HG02840 (cell line): ENCODE measurements around the gene NTN3.
"Not testable (repeated sequence)": the region's sequence is repeated elsewhere in the genome, so short reads cannot be mapped to it uniquely, and the experiment has no call there.

Source experiments
- ATAC-seq: cut with Tn5 transposase; IDR thresholded peaks from one replicate; pipeline ENCODE4 v1.9.1; 2021; ENCODE audit warnings: mild to moderate bottlenecking, moderate library complexity, moderate number of reproducible peaks; ENCODE audit not compliant: unreplicated experiment, low FRiP score

NTN3 gene

GRCh38 chr16:2439598-2439997, 31.5 kb upstream of the NTN3 start:
- ATAC-seq, result no peak

- not testable (repeated sequence) for ATAC-seq
These were observed 29.8 kb upstream of the NTN3 start for GRCh38 chr16:2441143-2441804.

GRCh38 chr16:2443555-2443954, 27.5 kb upstream of the NTN3 start:
- no peak for ATAC-seq

GRCh38 chr16:2447920-2448583, 23.0 kb upstream of the NTN3 start:
- no peak for ATAC-seq

- ATAC-seq, result no peak
These were observed 22.0 kb upstream of the NTN3 start for GRCh38 chr16:2449118-2449517.

- no peak for ATAC-seq
These were observed 20.6 kb upstream of the NTN3 start for GRCh38 chr16:2450535-2450934.

- no peak for ATAC-seq
These were observed 20.1 kb upstream of the NTN3 start for GRCh38 chr16:2450975-2451381.

GRCh38 chr16:2451851-2452320, 19.2 kb upstream of the NTN3 start:
- no peak for ATAC-seq

GRCh38 chr16:2452650-2453049, 18.4 kb upstream of the NTN3 start:
- no peak for ATAC-seq

- ATAC-seq, result no peak
These were observed 15.8 kb upstream of the NTN3 start for GRCh38 chr16:2455081-2455845.

GRCh38 chr16:2456551-2457153, 14.4 kb upstream of the NTN3 start:
- ATAC-seq, result no peak

- ATAC-seq, result no peak
These were observed 13.8 kb upstream of the NTN3 start for GRCh38 chr16:2457267-2457666.

GRCh38 chr16:2457946-2458345, 13.2 kb upstream of the NTN3 start:
- ATAC-seq, result no peak

GRCh38 chr16:2458887-2459646, 12.0 kb upstream of the NTN3 start:
- no peak for ATAC-seq

GRCh38 chr16:2459647-2460390, 11.3 kb upstream of the NTN3 start, which contains the start of gene TEDC2:
TEDC2 (plus strand) TSS chr16:2460109; CDS start chr16:2460145, 36 bp downstream.
- ATAC-seq, result peak; percentile 83

GRCh38 chr16:2460391-2460713, 10.7 kb upstream of the NTN3 start:
- ATAC-seq, result no peak

- no peak for ATAC-seq
These were observed 10.2 kb upstream of the NTN3 start for GRCh38 chr16:2460916-2461315.

- ATAC-seq, result no peak
These were observed 8.8 kb upstream of the NTN3 start for GRCh38 chr16:2462031-2462866.

GRCh38 chr16:2464333-2464732, 6.8 kb upstream of the NTN3 start:
- no peak for ATAC-seq
